Lower leg skin (tissue), 4 donors: Measurements from ENCODE around the gene SLC2A6. TPM values are rescaled to one million over a fixed set of nuclear protein-coding genes. Genes with fewer than 3 reads are reported as not detected.

Source experiments
- DNase-seq, 2 donors: peaks; one replicate each; pipeline ENCODE4 v3.0.0-alpha.2; 2019; ENCODE audit warnings: low spot score in 2 of 2
- H3K4me3 ChIP-seq: fragments of 200-600 bp; sonication (generic); 2 replicates; pipeline ENCODE4 v1.5.1; 2017; ENCODE audit warnings: mild to moderate bottlenecking, low read depth; ENCODE audit not compliant: poor library complexity, severe bottlenecking
- POLR2A ChIP-seq, 2 donors: fragments of 450-650 bp; IDR thresholded peaks; one replicate each; pipeline ENCODE4 v1.6.1; 2016 to 2017; ENCODE audit warnings: antibody characterized with exemption in 2 of 2, mild to moderate bottlenecking in 1 of 2, moderate library complexity in 1 of 2
- WGBS, 2 donors: methylation state at CpG; one replicate each; pipeline ENCODE4 v1.1.5; 2018; 5-methylcytosine and 5-hydroxymethylcytosine counted together
- intact Hi-C: fragments of 100-400 bp; cut with DNase I; formaldehyde crosslinking; loops from one replicate; pipeline ENCODE4 v1.15.0; 2023; ENCODE audit warnings: low total_unique reads
- total RNA-seq, 4 donors: library from RNA; depleted of rRNA; stranded (reverse); fragments of >200 nt; gene quantifications; one replicate each; pipeline ENCODE4 v1.1.0, GENCODE V29; 2016
- TF ChIP-seq, protein P1 (sequence below), 3 donors: fragments of 450-650 bp; IDR thresholded peaks; one replicate each; pipeline ENCODE4 v1.5.1; 2016; ENCODE audit warnings: antibody characterized with exemption in 3 of 3, mild to moderate bottlenecking in 3 of 3, moderate library complexity in 2 of 3

The SLC2A6 gene
- total RNA-seq, 4 donors from 2014 or later, result 0.54 to 1.0 TPM; not detected in 2

DNA sequence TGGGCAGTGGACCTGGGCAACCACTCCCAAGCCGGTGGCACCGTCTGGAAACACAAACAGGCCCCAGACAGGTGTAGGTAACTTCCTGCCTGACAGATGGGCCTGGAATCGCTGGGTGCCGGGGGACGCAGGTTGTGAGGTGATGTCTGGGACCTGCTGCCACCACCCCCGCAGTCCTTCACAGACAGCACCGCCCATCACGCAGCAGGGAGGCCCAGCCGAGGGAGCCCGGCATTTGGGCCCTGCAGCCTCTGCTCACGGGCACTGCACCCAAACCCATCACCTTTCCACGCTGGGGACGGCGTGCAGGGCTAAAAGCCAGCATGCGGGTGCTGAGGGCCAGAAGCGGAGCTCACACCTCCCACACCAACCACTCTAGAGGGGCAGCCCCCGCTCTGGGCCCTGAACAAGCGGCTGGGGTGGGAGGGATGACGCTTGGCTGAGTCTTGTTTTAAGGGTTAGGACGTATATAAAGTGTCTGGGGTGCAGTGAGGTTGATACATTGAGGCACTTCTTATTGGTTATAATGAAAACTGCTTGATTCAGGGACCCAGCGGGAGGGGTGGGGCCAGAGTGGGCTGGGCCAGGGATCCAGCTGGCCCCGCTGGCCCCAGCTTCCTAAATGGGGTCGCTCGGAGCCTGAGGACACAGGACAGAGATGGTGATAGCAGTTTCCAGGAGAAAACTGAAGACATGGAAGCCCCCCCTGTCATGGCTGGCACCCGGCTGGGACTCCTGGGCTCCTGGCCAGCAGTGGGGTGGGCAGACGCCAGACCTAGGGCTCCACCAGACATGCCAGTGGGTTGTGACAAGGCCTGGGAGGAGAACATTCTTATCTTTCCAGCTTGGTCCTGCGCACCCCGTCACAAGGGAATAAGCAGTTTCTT lies 34.6 kb upstream of the SLC2A6 start:
- no peak for DNase-seq
- WGBS, 2 donors, result 57 to 59% methylated on average over 18 to 24 of the region's 28 CpGs
- intact Hi-C loops, result no loop called here
- TF ChIP-seq POLR2A (IDR thresholded peaks at IDR 0.05), result no peak
- TF ChIP-seq, protein P1, sequence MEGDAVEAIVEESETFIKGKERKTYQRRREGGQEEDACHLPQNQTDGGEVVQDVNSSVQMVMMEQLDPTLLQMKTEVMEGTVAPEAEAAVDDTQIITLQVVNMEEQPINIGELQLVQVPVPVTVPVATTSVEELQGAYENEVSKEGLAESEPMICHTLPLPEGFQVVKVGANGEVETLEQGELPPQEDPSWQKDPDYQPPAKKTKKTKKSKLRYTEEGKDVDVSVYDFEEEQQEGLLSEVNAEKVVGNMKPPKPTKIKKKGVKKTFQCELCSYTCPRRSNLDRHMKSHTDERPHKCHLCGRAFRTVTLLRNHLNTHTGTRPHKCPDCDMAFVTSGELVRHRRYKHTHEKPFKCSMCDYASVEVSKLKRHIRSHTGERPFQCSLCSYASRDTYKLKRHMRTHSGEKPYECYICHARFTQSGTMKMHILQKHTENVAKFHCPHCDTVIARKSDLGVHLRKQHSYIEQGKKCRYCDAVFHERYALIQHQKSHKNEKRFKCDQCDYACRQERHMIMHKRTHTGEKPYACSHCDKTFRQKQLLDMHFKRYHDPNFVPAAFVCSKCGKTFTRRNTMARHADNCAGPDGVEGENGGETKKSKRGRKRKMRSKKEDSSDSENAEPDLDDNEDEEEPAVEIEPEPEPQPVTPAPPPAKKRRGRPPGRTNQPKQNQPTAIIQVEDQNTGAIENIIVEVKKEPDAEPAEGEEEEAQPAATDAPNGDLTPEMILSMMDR (IDR thresholded peaks at IDR 0.05), result no peak
- no peak overlapping the region for H3K4me3 ChIP-seq

DNA sequence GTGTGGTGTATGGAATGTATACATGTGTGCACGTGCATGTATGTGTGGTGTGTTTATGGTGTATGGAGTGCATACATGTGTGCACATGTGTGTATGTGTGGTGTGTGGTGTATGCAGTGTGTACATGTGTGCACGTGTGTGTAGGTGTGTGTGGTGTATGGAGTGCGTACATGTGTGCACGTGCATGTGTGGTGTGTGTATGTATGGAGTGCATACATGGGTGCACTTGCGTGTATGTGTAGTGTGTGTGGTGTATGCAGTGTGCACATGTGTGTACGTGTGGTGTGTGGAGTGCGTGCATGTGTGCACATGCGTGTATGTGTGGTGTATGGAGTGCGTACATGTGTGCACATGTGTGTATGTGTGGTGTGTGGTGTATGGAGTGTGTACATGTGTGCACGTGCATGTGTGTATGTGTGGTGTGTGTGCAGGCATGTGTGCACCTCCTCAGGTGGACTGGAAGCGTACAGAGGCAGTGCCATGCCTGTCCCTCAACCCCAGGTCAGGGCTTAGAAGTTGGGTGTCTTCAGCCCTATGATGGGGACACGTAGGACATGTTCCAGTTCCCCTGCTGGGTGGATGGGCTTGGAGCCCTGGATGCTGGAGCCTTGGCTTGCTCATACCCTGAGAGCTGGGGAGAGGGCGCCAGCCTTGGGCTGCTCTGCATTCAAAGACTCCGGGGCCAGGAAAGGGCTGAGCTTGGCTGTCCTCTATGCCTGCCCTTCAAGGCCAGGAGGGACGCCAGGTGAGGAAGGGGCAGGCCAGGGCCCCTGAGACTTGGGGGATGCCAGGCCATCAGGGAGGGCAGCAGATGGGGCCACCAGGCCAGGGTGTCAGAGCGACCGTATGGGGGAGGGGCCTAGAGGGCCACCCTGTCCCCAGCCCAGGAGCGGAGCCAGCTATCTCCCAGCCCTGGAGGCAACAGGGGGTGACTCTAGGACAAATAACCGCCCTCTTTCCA lies 33.6 kb upstream of the SLC2A6 start:
- intact Hi-C loops, result no loop called here
- H3K4me3 ChIP-seq, result no peak overlapping the region
- WGBS, 2 donors, result 83 to 86% methylated on average over 14 to 15 of the region's 19 CpGs
- no peak for TF ChIP-seq POLR2A (IDR thresholded peaks at IDR 0.05)
- TF ChIP-seq, protein P1 (IDR thresholded peaks at IDR 0.05), result peak in 1 of 3 donors; percentile 9
- DNase-seq, result no peak

DNA sequence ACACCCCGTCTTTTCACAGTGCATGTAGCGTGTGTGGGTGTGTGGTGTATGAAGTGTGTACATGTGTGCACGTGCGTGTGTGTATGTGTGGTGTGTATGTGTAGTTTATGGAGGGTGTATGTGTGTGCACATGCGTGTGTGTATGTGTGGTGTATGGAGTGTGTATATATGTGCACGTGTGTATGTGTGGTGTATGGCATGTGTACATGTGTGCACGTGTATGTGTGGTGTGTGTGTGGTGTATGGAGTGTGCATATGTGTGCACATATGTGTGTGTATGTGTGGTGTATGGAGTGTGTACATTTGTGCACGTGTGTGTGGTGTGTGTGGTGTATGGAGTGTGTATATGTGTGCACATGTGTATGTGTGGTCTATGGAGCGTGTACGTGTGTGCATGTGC lies 32.7 kb upstream of the SLC2A6 start:
- intact Hi-C loops, result no loop called here
- no peak for DNase-seq
- WGBS, 2 donors, result 87 to 88% methylated on average over 10 of the region's 10 CpGs
- H3K4me3 ChIP-seq, result no peak overlapping the region
- TF ChIP-seq POLR2A (IDR thresholded peaks at IDR 0.05), result no peak
- TF ChIP-seq, protein P1 (IDR thresholded peaks at IDR 0.05), result no peak

DNA sequence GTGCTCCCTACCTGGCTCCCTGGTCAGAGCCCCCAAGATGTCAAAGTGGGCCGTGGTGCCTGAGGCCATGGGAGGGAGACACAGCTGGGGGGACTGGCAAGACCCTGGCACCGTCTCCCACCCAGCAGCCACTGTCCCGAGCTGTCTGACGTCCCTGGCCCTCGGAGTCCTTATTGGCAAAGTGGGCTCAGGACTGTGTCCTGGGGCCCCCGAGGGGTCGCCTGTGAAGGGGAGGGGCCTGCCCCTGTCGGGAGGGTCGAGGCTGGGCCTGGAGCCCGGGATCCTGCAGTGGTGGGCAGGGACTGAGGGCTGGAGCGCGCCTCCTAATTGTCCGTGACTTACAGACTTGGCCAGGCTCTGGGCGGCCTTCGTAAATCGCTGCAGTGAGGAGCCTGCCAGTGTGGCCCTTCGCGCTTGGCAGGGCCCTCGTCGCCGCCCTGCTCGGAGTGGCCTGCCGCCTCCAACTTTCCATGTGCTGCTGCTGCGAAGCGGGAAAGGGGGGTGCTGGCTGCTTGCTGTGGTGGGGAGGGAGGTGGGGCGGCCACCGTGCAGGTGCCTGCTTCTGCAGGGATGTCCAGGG lies 32.1 kb upstream of the SLC2A6 start:
- no peak for DNase-seq
- intact Hi-C loops, result no loop called here
- no peak for TF ChIP-seq POLR2A (IDR thresholded peaks at IDR 0.05)
- TF ChIP-seq, protein P1 (IDR thresholded peaks at IDR 0.05), result no peak
- WGBS, 2 donors, result 75 to 87% methylated on average over 14 to 23 of the region's 27 CpGs
- no peak overlapping the region for H3K4me3 ChIP-seq

DNA sequence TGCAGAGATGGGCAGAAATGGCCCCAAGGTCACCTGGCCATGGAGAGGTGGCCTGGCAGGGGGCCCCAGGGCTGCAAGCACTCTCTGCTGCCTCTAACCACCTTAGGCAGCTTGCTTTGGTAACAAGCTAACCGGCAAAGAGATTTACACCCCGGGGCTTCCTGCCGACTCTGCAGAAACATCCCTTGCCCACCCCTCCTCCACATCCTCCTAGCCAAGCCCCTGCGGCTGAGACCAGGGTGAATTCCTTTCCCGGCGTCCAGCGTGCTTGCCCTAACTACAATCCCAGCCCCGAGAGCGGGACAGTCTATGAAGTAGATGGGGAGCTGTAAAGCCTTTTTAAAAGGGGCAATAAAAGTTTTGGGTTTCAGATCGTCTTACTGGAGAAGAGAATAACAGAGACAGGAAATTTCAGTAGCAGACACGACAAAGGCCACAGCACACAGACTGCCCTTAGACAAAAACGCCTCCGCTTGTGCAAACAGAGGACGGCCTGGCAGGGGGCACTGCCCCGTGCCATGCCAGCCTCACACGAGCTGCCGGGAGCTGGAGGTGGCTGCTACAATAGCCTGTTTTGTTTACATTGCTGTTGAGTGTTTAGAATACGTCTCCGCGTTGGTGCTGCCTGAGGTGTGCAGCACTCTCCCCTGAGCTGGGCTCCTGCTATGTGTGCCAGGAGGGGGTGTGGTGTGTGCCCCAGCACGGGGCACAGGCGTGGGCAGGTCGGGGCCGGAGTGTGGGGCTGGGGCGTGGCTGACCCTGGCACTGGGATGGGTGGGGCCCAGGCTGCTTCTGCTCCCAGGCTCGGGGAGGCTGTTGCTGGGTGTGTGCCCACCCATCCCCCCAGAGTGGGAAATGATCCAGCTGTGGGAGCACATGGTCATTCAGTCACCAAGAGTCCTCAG lies 30.5 kb upstream of the SLC2A6 start:
- no peak for TF ChIP-seq POLR2A (IDR thresholded peaks at IDR 0.05)
- TF ChIP-seq, protein P1 (IDR thresholded peaks at IDR 0.05), result no peak
- intact Hi-C loops, result no loop called here
- H3K4me3 ChIP-seq, result no peak overlapping the region
- no peak for DNase-seq
- 3 to 6% methylated on average over 24 to 25 of the region's 26 CpGs for WGBS, 2 donors
